Omental fat pad (tissue), 4 donors: ENCODE data around the gene UBE2F. TPM values are rescaled to one million over a fixed set of nuclear protein-coding genes. Genes with fewer than 3 reads are reported as not detected.

Source experiments
- ATAC-seq: fragments of 150-250 bp; one replicate; pipeline ENCODE4 v1.9.1; 2016; ENCODE audit warnings: mild to moderate bottlenecking, moderate library complexity; ENCODE audit not compliant: low FRiP score
- DNase-seq: peaks from one replicate; pipeline ENCODE4 v3.0.0-alpha.2; 2019; ENCODE audit warnings: low spot score
- total RNA-seq, 4 donors: library from RNA; depleted of rRNA; stranded (reverse); fragments of >200 nt; gene quantifications; one replicate each; pipeline ENCODE4 v1.1.0, GENCODE V29; 2016
- TF ChIP-seq, protein P1 (sequence below), 3 donors: fragments of 450-650 bp; IDR thresholded peaks; one replicate each; pipeline ENCODE4 v1.5.1; 2016 to 2017; ENCODE audit warnings: antibody characterized with exemption in 3 of 3, mild to moderate bottlenecking in 3 of 3, moderate library complexity in 2 of 3

The UBE2F gene
- total RNA-seq, 4 donors from 2014 or later: 36.3 to 59.9 (median 51.3) TPM

DNA sequence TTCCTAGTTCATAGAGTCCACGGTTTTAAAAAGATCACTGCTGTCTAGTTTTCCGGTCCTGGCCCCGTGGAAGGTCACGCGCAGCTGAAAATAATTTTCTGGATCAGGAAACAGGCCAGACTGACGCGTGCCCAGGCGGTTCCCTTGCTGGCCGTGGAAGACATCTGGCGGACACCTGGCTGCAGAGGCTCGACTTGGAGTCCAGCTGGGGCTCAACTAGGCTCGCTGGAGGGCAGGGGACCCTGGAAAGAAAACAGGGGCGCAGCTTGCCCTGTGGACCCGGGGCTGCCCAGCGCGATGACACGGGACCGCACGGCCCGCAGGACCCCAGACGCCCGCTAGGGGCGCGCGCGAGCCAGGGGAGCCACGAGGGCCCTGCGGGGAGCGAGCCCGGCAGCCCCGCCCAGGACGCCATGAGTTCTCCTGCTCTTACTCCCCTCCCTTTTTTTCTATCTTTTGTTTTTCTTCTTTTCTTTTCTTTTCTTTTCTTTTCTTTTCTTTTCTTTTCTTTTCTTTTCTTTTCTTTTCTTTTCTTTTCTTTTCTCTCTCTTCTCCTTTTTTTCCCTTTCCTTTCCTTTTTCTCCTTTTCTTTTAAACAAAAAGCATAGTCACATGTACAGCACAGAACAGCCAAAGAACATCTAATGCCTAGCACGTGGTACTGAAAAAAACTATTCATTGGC lies 43.2 kb upstream of the UBE2F start:
- ATAC-seq: peak; percentile 39
- no peak for DNase-seq
- TF ChIP-seq, protein P1, sequence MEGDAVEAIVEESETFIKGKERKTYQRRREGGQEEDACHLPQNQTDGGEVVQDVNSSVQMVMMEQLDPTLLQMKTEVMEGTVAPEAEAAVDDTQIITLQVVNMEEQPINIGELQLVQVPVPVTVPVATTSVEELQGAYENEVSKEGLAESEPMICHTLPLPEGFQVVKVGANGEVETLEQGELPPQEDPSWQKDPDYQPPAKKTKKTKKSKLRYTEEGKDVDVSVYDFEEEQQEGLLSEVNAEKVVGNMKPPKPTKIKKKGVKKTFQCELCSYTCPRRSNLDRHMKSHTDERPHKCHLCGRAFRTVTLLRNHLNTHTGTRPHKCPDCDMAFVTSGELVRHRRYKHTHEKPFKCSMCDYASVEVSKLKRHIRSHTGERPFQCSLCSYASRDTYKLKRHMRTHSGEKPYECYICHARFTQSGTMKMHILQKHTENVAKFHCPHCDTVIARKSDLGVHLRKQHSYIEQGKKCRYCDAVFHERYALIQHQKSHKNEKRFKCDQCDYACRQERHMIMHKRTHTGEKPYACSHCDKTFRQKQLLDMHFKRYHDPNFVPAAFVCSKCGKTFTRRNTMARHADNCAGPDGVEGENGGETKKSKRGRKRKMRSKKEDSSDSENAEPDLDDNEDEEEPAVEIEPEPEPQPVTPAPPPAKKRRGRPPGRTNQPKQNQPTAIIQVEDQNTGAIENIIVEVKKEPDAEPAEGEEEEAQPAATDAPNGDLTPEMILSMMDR (IDR thresholded peaks at IDR 0.05): peak in 1 of 3 donors; percentile 63

DNA sequence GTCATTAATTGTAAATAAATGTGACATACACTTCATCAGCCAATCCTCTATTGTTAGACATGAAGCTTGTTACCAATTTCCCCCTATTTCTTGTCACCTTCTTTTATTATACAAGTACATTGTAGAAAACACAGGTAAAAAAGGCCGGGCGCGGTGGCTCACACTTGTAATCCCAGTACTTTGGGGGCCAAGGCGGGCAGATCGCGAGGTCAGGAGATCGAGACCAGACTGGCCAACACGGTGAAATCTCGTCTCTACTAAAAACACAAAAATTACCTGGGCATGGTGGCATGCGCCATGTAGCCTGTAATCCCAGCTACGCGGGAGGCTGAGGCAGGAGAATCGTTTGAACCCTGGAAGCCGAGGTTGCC lies 42.7 kb upstream of the UBE2F start:
- ATAC-seq (no peak), DNase-seq (no peak)
- TF ChIP-seq, protein P1 (IDR thresholded peaks at IDR 0.05): no peak

DNA sequence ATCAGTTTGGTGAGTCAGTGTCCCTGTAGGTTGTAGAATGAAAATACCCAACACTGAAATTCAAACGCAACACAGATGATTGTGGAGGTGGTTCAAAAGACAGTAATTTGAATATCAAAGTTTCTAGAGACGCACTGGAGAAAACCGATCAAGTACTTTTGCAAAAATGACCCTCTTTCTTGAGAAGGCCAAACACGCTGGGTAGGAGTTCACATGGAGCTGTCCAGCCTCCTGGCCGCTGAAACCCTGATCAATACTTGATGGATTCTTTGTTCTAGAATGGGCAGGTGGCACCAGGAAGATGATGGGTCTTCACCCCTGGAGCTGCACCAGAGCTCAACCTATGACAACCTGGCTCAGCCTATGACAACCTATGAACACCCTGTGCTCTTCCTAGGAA lies 39.7 kb upstream of the UBE2F start:
- ATAC-seq (no peak), DNase-seq (no peak)
- TF ChIP-seq, protein P1 (IDR thresholded peaks at IDR 0.05): no peak

DNA sequence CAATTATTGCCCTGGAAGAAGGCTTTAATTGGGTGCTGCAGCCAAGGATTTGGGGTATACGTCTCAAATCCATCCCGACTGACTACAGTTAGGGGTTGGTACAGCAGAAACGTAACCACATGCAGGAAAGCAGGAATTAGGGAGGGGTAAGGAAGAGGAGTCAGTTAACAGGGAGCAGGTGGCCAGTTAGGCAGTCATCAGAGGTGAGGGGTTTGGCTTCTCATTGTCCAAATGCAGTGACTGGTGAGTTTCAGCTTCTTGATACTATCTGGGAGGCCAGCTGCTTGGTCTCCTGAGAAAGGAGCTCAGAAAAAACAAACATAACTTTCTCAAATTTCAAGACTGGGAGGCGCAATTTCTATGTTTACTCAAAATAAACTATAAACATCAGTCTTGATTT lies 38.8 kb upstream of the UBE2F start:
- ATAC-seq (no peak), DNase-seq (no peak)
- TF ChIP-seq, protein P1 (IDR thresholded peaks at IDR 0.05): no peak

DNA sequence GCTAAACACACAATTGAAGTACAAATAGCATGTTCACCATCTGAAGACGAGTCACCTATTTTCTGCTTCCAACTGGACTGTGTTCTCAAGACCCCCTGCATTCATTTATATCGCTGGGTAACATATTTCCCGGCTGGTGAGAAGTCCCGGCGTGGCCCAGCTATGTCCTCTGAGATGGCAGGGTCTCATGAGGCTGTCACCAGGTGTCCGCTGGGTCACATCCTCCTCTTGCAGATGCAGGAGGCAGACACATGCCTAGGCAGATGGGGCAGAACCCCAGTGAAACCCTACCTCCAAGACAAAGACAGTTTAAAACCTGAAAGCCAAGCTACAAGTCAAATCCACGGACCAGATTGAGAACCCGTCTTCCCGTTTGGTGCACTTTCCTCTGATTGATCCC lies 36.8 kb upstream of the UBE2F start:
- no peak for ATAC-seq
- no peak for DNase-seq
- TF ChIP-seq, protein P1 (IDR thresholded peaks at IDR 0.05): no peak

DNA sequence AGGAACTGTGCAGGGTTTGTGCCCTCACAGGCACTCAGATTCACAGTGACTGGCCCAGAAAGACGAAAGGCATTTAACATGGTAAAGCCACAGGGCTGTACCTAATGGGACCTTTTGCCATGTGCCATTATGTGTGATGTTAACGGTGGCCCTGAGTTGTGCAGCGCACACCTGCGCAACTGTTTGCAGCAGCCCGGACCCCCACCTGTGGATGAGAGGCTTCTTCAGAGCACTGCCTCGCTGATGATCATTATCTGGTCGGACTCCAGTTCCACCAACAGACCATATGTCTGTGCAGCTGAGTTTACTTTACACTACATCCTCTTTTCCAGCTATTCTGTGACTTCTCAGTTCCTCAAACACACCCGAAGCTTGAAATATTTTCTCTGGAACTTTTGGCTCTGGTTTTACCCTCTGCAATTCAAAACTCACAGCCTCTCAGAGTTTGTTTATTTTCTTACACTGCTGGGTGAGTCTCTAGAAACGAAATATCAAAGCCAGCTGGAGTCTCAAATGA lies 35.6 kb upstream of the UBE2F start:
- DNase-seq (no peak), ATAC-seq (no peak)
- TF ChIP-seq, protein P1 (IDR thresholded peaks at IDR 0.05): no peak

DNA sequence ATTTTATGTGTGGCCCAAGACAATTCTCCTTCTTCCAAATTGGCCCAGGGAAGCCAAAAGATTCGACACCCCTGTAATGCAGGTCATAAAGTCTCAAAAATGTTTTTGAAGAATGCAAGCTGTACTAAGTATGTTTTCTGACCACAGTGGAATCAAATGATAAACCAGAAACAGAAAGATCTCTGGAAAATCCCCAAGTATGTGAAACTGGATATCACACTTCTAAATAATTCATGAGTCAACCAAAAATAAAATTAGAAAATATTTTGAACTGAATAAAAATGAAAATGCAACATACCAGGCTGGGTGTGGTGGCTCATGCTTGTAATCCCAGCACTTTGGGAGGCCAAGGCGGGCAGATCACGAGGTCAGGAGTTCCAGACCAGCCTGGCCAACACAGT lies 34.1 kb upstream of the UBE2F start:
- TF ChIP-seq, protein P1 (IDR thresholded peaks at IDR 0.05): no peak
- DNase-seq (no peak), ATAC-seq (peak; percentile 52)
